DOHH2 (cell line): ENCODE results near the gene TTYH2.
A peak's percentile ranks its signal among the peaks of the same experiment; 100 is the strongest.

ENCODE experiments used
- H3F3A ChIP-seq: fragments of 200-600 bp; sonication (generic), shearing (Covaris generic); 2 replicates; pipeline ENCODE4 v1.6.0; 2016; ENCODE audit warnings: antibody characterized with exemption, mild to moderate bottlenecking; ENCODE audit not compliant: control insufficient read depth, insufficient read depth
- H3K27ac ChIP-seq: fragments of 200-600 bp; sonication (generic); 2 replicates; pipeline ENCODE4 v1.5.1; 2014; ENCODE audit warnings: low read depth, mild to moderate bottlenecking, low read length, moderate library complexity
- H3K27me3 ChIP-seq: fragments of 200-600 bp; sonication (generic); 2 replicates; pipeline ENCODE4 v1.6.1; 2014; ENCODE audit warnings: mild to moderate bottlenecking, low read length, mixed read lengths; ENCODE audit not compliant: control insufficient read depth
- H3K36me3 ChIP-seq: fragments of 200-600 bp; sonication (generic); 2 replicates; pipeline ENCODE4 v1.6.1; 2014; ENCODE audit warnings: mild to moderate bottlenecking, low read length, moderate library complexity, mixed read lengths; ENCODE audit not compliant: control insufficient read depth
- H3K4me1 ChIP-seq: fragments of 200-600 bp; sonication (generic); 2 replicates; pipeline ENCODE4 v1.6.1; 2014; ENCODE audit warnings: mild to moderate bottlenecking, low read length, mixed read lengths; ENCODE audit not compliant: control insufficient read depth
- H3K4me2 ChIP-seq: fragments of 200-600 bp; sonication (generic); 2 replicates; pipeline ENCODE4 v1.6.0; 2014; ENCODE audit warnings: mild to moderate bottlenecking, low read length, moderate library complexity
- H3K4me3 ChIP-seq: fragments of 200-600 bp; sonication (generic); 2 replicates; pipeline ENCODE4 v1.5.1; 2014; ENCODE audit warnings: mild to moderate bottlenecking, low read length, mixed read lengths
- H3K79me2 ChIP-seq: fragments of 200-600 bp; sonication (generic); 2 replicates; pipeline ENCODE4 v1.6.1; 2014; ENCODE audit warnings: mild to moderate bottlenecking, low read length, mixed read lengths; ENCODE audit not compliant: control insufficient read depth
- H3K9me2 ChIP-seq: fragments of 200-600 bp; sonication (generic); replicated peaks from 2 replicates; pipeline ENCODE4 v1.6.1; 2014; ENCODE audit warnings: mild to moderate bottlenecking, low read length, mixed read lengths; ENCODE audit not compliant: control insufficient read depth
- H3K9me3 ChIP-seq: fragments of 200-600 bp; sonication (generic); 2 replicates; pipeline ENCODE4 v1.6.1; 2014; ENCODE audit warnings: antibody characterized with exemption, low read length, mixed read lengths; ENCODE audit not compliant: control insufficient read depth, insufficient read depth
- H4K20me1 ChIP-seq: fragments of 200-600 bp; sonication (generic); 2 replicates; pipeline ENCODE4 v1.6.0; 2014; ENCODE audit warnings: low read depth, mild to moderate bottlenecking, antibody characterized with exemption, low read length, moderate library complexity; ENCODE audit not compliant: control insufficient read depth, insufficient read depth
- CTCF ChIP-seq: fragments of 200-600 bp; sonication (generic); IDR thresholded peaks from one replicate; pipeline ENCODE4 v1.5.1; 2014; ENCODE audit warnings: antibody characterized with exemption, mild to moderate bottlenecking, low read depth, low read length; ENCODE audit not compliant: poor library complexity, severe bottlenecking
- EZH2phosphoT487 ChIP-seq: fragments of 200-600 bp; sonication (generic); IDR thresholded peaks from 2 replicates; pipeline ENCODE4 v1.6.1; 2017; ENCODE audit warnings: borderline replicate concordance, mild to moderate bottlenecking, antibody characterized with exemption, low read length, moderate library complexity, mixed read lengths

The TTYH2 gene

GRCh38 chr17:74165797-74166365 lies 47.5 kb upstream of the TTYH2 start:
- Histone ChIP-seq H3K36me3 (no peaks in the 10 kb centered on the region), H3K9me3 (no peaks in the 10 kb centered on the region), H3K9me2 (no peaks in the 10 kb centered on the region), H3K4me3 (no peak overlapping the region), H3K79me2 (no peaks in the 10 kb centered on the region), H3F3A (no peaks in the 10 kb centered on the region), H3K27me3 (peaks cover 25% of the 10 kb centered on the region), H4K20me1 (no peaks in the 10 kb centered on the region), H3K4me2 (peak overlapping the region; percentile 26; the same call in 1 of the 2 replicates), H3K4me1 (peaks cover 10% of the 10 kb centered on the region), H3K27ac (no peak overlapping the region)
- TF ChIP-seq EZH2phosphoT487 = no peak
- no peak for TF ChIP-seq CTCF

GRCh38 chr17:74170924-74171323 lies 42.4 kb upstream of the TTYH2 start:
- H3K9me2 ChIP-seq = no peaks in the 10 kb centered on the region
- peaks cover 27% of the 10 kb centered on the region for H3K4me1 ChIP-seq
- no peak overlapping the region for H3K4me3 ChIP-seq
- no peaks in the 10 kb centered on the region for H3K9me3 ChIP-seq
- no peak overlapping the region for H3K27ac ChIP-seq
- peaks cover 16% of the 10 kb centered on the region for H3K27me3 ChIP-seq
- no peaks in the 10 kb centered on the region for H3K36me3 ChIP-seq
- H4K20me1 ChIP-seq = no peaks in the 10 kb centered on the region
- H3K79me2 ChIP-seq = no peaks in the 10 kb centered on the region
- no peaks in the 10 kb centered on the region for H3F3A ChIP-seq
- no peak for TF ChIP-seq EZH2phosphoT487
- no peak for TF ChIP-seq CTCF
- no peak overlapping the region for H3K4me2 ChIP-seq

GRCh38 chr17:74172700-74173099 lies 40.7 kb upstream of the TTYH2 start:
- peaks cover 5% of the 10 kb centered on the region; the same call in 1 of the 2 replicates for H3K27me3 ChIP-seq
- H3K4me1 ChIP-seq = peaks cover 23% of the 10 kb centered on the region
- no peaks in the 10 kb centered on the region for H3K9me3 ChIP-seq
- H3K4me2 ChIP-seq = no peak overlapping the region
- H3F3A ChIP-seq = no peaks in the 10 kb centered on the region
- TF ChIP-seq EZH2phosphoT487 = no peak
- no peak for TF ChIP-seq CTCF
- H3K4me3 ChIP-seq = no peak overlapping the region
- H3K36me3 ChIP-seq = no peaks in the 10 kb centered on the region
- no peaks in the 10 kb centered on the region for H3K9me2 ChIP-seq
- H4K20me1 ChIP-seq = no peaks in the 10 kb centered on the region
- H3K79me2 ChIP-seq = no peaks in the 10 kb centered on the region
- H3K27ac ChIP-seq = no peak overlapping the region
